Liver (tissue), 3 donors: ENCODE data around the gene OLA1.

Experiments used
- CTCF ChIP-seq: fragments of 150-350 bp; IDR thresholded peaks from 2 replicates; pipeline ENCODE4 v1.5.1; 2017; ENCODE audit warnings: improper control_type of control experiment, low read depth, low read length; ENCODE audit not compliant: missing input control
- EGR1 ChIP-seq, 2 donors: IDR thresholded peaks; 2 replicates each; pipeline ENCODE4 v1.6.1; 2016 to 2018; ENCODE audit warnings: antibody characterized with exemption in 2 of 2, low read depth in 2 of 2
- GABPA ChIP-seq, 2 donors: IDR thresholded peaks in 1 of 2; conservative IDR thresholded peaks in 1 of 2; 2 replicates each; pipeline ENCODE4 v1.6.1; 2016; ENCODE audit warnings: antibody characterized with exemption in 2 of 2, mild to moderate bottlenecking in 1 of 2, moderate library complexity in 1 of 2
- MAX ChIP-seq: IDR thresholded peaks from 2 replicates; pipeline ENCODE4 v1.6.1; 2016; ENCODE audit warnings: antibody characterized with exemption
- RAD21 ChIP-seq, 2 donors: IDR thresholded peaks; 2 replicates each; pipeline ENCODE4 v1.6.1; 2016; ENCODE audit warnings: antibody characterized with exemption in 2 of 2, mild to moderate bottlenecking in 2 of 2
- SP1 ChIP-seq: IDR thresholded peaks from 2 replicates; pipeline ENCODE4 v1.6.1; 2018; ENCODE audit warnings: antibody characterized with exemption, mild to moderate bottlenecking
- TAF1 ChIP-seq: conservative IDR thresholded peaks from 2 replicates; pipeline ENCODE4 v1.6.1; 2016; ENCODE audit warnings: antibody characterized with exemption, mild to moderate bottlenecking
- TF ChIP-seq, protein P1 (sequence below): IDR thresholded peaks from 2 replicates; pipeline ENCODE4 v1.6.1; 2016; ENCODE audit warnings: antibody characterized with exemption, mild to moderate bottlenecking
- TF ChIP-seq, protein P2 (sequence below): IDR thresholded peaks from 2 replicates; pipeline ENCODE4 v1.6.1; 2016; ENCODE audit warnings: antibody characterized with exemption
- donor health status: healthy.
- donor health status: healthy.

GRCh38 chr2:174044556-174044955 is 203.8 kb downstream of the OLA1 start:
- no peak for TF ChIP-seq RAD21 (IDR thresholded peaks at IDR 0.05)
- no peak for TF ChIP-seq CTCF
- no peak for TF ChIP-seq GABPA (IDR thresholded peaks at IDR 0.05 in 1 of 2, conservative IDR thresholded peaks at IDR 0.05 in 1 of 2)
- TF ChIP-seq, protein P1, sequence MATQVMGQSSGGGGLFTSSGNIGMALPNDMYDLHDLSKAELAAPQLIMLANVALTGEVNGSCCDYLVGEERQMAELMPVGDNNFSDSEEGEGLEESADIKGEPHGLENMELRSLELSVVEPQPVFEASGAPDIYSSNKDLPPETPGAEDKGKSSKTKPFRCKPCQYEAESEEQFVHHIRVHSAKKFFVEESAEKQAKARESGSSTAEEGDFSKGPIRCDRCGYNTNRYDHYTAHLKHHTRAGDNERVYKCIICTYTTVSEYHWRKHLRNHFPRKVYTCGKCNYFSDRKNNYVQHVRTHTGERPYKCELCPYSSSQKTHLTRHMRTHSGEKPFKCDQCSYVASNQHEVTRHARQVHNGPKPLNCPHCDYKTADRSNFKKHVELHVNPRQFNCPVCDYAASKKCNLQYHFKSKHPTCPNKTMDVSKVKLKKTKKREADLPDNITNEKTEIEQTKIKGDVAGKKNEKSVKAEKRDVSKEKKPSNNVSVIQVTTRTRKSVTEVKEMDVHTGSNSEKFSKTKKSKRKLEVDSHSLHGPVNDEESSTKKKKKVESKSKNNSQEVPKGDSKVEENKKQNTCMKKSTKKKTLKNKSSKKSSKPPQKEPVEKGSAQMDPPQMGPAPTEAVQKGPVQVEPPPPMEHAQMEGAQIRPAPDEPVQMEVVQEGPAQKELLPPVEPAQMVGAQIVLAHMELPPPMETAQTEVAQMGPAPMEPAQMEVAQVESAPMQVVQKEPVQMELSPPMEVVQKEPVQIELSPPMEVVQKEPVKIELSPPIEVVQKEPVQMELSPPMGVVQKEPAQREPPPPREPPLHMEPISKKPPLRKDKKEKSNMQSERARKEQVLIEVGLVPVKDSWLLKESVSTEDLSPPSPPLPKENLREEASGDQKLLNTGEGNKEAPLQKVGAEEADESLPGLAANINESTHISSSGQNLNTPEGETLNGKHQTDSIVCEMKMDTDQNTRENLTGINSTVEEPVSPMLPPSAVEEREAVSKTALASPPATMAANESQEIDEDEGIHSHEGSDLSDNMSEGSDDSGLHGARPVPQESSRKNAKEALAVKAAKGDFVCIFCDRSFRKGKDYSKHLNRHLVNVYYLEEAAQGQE: no peak
- TF ChIP-seq, protein P2, sequence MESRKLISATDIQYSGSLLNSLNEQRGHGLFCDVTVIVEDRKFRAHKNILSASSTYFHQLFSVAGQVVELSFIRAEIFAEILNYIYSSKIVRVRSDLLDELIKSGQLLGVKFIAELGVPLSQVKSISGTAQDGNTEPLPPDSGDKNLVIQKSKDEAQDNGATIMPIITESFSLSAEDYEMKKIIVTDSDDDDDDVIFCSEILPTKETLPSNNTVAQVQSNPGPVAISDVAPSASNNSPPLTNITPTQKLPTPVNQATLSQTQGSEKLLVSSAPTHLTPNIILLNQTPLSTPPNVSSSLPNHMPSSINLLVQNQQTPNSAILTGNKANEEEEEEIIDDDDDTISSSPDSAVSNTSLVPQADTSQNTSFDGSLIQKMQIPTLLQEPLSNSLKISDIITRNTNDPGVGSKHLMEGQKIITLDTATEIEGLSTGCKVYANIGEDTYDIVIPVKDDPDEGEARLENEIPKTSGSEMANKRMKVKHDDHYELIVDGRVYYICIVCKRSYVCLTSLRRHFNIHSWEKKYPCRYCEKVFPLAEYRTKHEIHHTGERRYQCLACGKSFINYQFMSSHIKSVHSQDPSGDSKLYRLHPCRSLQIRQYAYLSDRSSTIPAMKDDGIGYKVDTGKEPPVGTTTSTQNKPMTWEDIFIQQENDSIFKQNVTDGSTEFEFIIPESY: no peak
- TF ChIP-seq TAF1: no peak
- no peak for TF ChIP-seq MAX
- TF ChIP-seq SP1: no peak
- TF ChIP-seq EGR1 (IDR thresholded peaks at IDR 0.05; ENCODE audit: low read depth in 2 of 2): no peak
